CD14-positive monocyte (primary cell): ENCODE measurements around the gene PRTN3. TPM values are rescaled to one million over a fixed set of nuclear protein-coding genes. Genes with fewer than 3 reads are reported as not detected.

ENCODE experiments used
- DNase-seq, 3 donors: peaks; one replicate each; pipeline ENCODE4 v3.0.0-alpha.2; 2011 to 2022
- H2AFZ ChIP-seq: 2 replicates; pipeline ENCODE4 v1.6.0; 2012; ENCODE audit warnings: mild to moderate bottlenecking, low read depth, low read length, inconsistent platforms; ENCODE audit not compliant: insufficient read depth, poor library complexity, severe bottlenecking
- H3K27ac ChIP-seq, 2 donors: 1 replicate in 1 of 2; 2 replicates in 1 of 2; pipeline ENCODE4 v1.5.1; 2012 to 2013; ENCODE audit warnings: low read length in 2 of 2, control low read depth in 1 of 2, inconsistent platforms in 1 of 2, low read depth in 1 of 2, mild to moderate bottlenecking in 1 of 2
- H3K27me3 ChIP-seq, 2 donors: one replicate each; pipeline versions ENCODE4 v1.6.0 to v1.6.1; 2011 to 2013; ENCODE audit warnings: low read length in 2 of 2; ENCODE audit not compliant: control insufficient read depth in 2 of 2, insufficient read depth in 2 of 2
- H3K36me3 ChIP-seq, 2 donors: replicated peaks in 1 of 2; 1 replicate in 1 of 2; 2 replicates in 1 of 2; pipeline versions ENCODE4 v1.5.1 to v1.6.1; 2012 to 2013; ENCODE audit warnings: low read length in 2 of 2, control low read depth in 1 of 2, inconsistent platforms in 1 of 2, mild to moderate bottlenecking in 1 of 2; ENCODE audit not compliant: insufficient read depth in 2 of 2, control insufficient read depth in 1 of 2
- H3K4me1 ChIP-seq, 2 donors: 1 replicate in 1 of 2; 2 replicates in 1 of 2; pipeline versions ENCODE4 v1.5.1 to v1.6.1; 2012 to 2013; ENCODE audit warnings: low read length in 2 of 2, control low read depth in 1 of 2, inconsistent platforms in 1 of 2, mild to moderate bottlenecking in 1 of 2, moderate library complexity in 1 of 2; ENCODE audit not compliant: insufficient read depth in 2 of 2, control insufficient read depth in 1 of 2
- H3K4me2 ChIP-seq: replicated peaks from 2 replicates; pipeline ENCODE3; 2012; ENCODE audit warnings: low read length, moderate library complexity, mild to moderate bottlenecking; ENCODE audit not compliant: poor library complexity, severe bottlenecking; ENCODE audit errors: extremely low read depth
- H3K4me3 ChIP-seq, 3 experiments: fragments of 200-600 bp in 1 of 3; sonication (generic) in 1 of 3; replicated peaks in 1 of 3; 1 replicate in 2 of 3; 2 replicates in 1 of 3; pipeline ENCODE4 v1.5.1; 2011 to 2013; ENCODE audit warnings: low read length in 3 of 3, mild to moderate bottlenecking in 3 of 3, control low read depth in 2 of 3, low read depth in 2 of 3, inconsistent platforms in 1 of 3, moderate library complexity in 1 of 3
- H3K79me2 ChIP-seq: 2 replicates; pipeline ENCODE4 v1.6.0; 2012; ENCODE audit warnings: mild to moderate bottlenecking, control low read depth, inconsistent platforms, low read length, moderate library complexity; ENCODE audit not compliant: insufficient read depth
- H3K9ac ChIP-seq: 2 replicates; pipeline ENCODE4 v1.6.0; 2017; ENCODE audit warnings: low read length, mild to moderate bottlenecking; ENCODE audit not compliant: insufficient read depth, poor library complexity, severe bottlenecking
- H3K9me3 ChIP-seq, 2 donors: replicated peaks in 1 of 2; 1 replicate in 1 of 2; 2 replicates in 1 of 2; pipeline versions ENCODE4 v1.5.1 to v1.6.1; 2012 to 2013; ENCODE audit warnings: low read length in 2 of 2, control low read depth in 1 of 2; ENCODE audit not compliant: control insufficient read depth in 1 of 2, insufficient read depth in 1 of 2
- H4K20me1 ChIP-seq: 2 replicates; pipeline ENCODE4 v1.6.0; 2012; ENCODE audit warnings: mild to moderate bottlenecking, low read length, control low read depth, moderate library complexity; ENCODE audit not compliant: insufficient read depth
- H3K27ac Mint-ChIP-seq, 7 donors: one replicate each; pipeline ENCODE4 v1.8.0; 2020; ENCODE audit warnings: mild to moderate bottlenecking in 7 of 7, mixed read lengths in 7 of 7, moderate library complexity in 6 of 7, inconsistent platforms in 2 of 7
- H3K27me3 Mint-ChIP-seq, 3 donors: one replicate each; pipeline ENCODE4 v1.8.0; 2021 to 2022; ENCODE audit warnings: low read depth in 3 of 3, mild to moderate bottlenecking in 3 of 3, mixed read lengths in 3 of 3, moderate library complexity in 3 of 3, inconsistent platforms in 1 of 3
- H3K36me3 Mint-ChIP-seq, 2 donors: one replicate each; pipeline ENCODE4 v1.8.0; 2020; ENCODE audit warnings: mixed read lengths in 2 of 2, inconsistent platforms in 1 of 2, mild to moderate bottlenecking in 1 of 2
- H3K4me1 Mint-ChIP-seq: one replicate; pipeline ENCODE4 v1.8.0; 2020; ENCODE audit warnings: mild to moderate bottlenecking, mixed read lengths
- H3K4me3 Mint-ChIP-seq, 2 donors: one replicate each; pipeline ENCODE4 v1.8.0; 2020; ENCODE audit warnings: mild to moderate bottlenecking in 2 of 2, mixed read lengths in 2 of 2, moderate library complexity in 1 of 2
- H3K9me3 Mint-ChIP-seq, 7 donors: one replicate each; pipeline ENCODE4 v1.8.0; 2020 to 2022; ENCODE audit warnings: mixed read lengths in 7 of 7, mild to moderate bottlenecking in 6 of 7, moderate library complexity in 6 of 7, inconsistent platforms in 2 of 7
- WGBS: methylation state at CpG from one replicate; pipeline ENCODE4 v1.1.5; 2013; ENCODE audit warnings: missing lambda C conversion rate; ENCODE audit not compliant: insufficient coverage; 5-methylcytosine and 5-hydroxymethylcytosine counted together
- intact Hi-C, 2 donors: fragments of 100-400 bp; cut with micrococcal nuclease; formaldehyde crosslinking; loops; one replicate each; pipeline versions ENCODE4 v1.15.0 to v1.15.1; 2023
- polyA plus RNA-seq, 3 donors: library from polyadenylated mRNA; depleted of rRNA in 1 of 3; unstranded in 2 of 3; stranded (reverse) in 1 of 3; fragments of 300-500 nt in 2 of 3; fragments of >200 nt in 1 of 3; fragmentation: Illumina TruSeq in 2 of 3; gene quantifications; 1 replicate in 2 of 3; 2 replicates in 1 of 3; pipeline ENCODE4 v1.2.3, GENCODE V29; 2012 to 2021
- TF ChIP-seq, protein P1 (sequence below): fragments of 200-600 bp; IDR thresholded peaks from one replicate; pipeline ENCODE4 v1.8.0; 2022; ENCODE audit warnings: antibody characterized with exemption, mild to moderate bottlenecking

Gene PRTN3
- polyA plus RNA-seq, 3 donors = 0.11 TPM; not detected in 2

DNA sequence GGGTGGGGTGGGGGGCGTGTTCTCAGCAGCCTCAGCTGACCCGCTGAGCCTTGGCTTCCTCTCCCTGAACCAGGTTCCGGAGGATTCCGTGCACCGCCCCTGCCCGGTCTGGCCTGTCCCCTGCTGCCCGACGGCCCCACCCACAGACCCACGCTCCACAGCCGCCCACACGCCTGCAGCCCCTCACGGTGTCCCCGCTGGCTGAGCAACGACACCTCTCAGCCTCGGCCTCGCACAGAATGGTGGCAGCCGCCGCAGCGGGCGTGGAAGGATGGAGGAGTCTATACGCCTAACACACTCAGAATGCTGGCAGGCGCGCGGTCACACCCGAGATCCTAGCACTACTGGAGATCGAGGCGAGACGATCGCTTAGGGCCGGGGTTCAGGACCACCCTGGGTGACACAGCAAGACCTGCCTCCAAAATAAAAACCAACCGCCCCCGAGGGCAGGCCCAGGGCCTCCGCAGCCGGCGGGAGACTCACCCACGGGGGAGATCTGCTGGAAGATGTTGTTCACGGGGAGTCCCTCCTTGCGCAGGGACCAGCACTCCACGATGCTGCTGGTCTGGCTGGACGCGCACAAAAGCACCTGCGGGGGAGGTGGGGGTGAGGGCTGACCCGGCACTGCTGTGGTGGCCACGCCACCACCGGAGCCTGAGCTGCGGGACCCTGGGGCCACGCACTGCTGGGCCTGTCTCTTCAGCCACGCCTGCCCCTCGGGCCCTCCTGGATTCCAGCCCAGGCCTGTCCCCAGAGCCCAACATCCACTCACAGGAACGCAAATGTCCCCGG lies 43.8 kb downstream of the PRTN3 start:
- H3K9ac ChIP-seq = no peak overlapping the region
- TF ChIP-seq, protein P1, sequence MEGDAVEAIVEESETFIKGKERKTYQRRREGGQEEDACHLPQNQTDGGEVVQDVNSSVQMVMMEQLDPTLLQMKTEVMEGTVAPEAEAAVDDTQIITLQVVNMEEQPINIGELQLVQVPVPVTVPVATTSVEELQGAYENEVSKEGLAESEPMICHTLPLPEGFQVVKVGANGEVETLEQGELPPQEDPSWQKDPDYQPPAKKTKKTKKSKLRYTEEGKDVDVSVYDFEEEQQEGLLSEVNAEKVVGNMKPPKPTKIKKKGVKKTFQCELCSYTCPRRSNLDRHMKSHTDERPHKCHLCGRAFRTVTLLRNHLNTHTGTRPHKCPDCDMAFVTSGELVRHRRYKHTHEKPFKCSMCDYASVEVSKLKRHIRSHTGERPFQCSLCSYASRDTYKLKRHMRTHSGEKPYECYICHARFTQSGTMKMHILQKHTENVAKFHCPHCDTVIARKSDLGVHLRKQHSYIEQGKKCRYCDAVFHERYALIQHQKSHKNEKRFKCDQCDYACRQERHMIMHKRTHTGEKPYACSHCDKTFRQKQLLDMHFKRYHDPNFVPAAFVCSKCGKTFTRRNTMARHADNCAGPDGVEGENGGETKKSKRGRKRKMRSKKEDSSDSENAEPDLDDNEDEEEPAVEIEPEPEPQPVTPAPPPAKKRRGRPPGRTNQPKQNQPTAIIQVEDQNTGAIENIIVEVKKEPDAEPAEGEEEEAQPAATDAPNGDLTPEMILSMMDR = no peak

DNA sequence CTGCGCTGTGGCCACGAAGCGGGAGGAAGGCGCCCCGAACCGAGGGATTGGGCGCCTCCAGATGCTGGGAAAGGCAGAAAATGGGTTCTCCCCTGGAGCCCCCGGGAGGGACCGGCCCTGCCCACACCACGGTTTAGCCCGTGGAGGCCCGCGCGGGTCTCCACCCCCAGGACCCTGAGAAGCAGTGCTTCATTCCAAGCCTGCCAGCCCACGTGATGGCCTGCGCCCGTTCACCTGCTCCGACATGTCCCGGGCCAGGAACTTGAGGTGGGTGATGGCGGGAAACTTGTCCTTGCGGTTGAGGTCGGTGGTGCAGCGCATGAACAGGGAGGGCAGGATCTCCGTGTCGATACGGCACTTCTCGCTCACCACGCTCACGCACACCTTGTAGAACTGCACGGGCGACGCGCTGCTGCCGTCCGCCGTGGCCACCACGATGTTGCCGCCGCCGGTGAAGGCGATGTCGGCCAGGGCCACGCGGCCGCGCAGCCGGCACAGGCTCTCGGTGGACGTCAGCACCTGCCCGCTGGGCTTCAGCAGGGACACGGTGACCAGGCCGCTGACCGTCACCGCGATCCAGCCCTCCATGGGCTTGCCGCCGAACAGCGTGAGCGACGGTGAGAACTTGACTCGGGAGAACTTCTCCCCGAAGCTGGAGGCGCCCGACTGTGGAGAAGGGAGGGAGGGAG lies 44.9 kb downstream of the PRTN3 start:
- Histone ChIP-seq H3K9ac (no peak overlapping the region), H3K9me3 (no peaks in the 10 kb centered on the region), H3K79me2 (no peaks in the 10 kb centered on the region), H3K4me3 (no peak overlapping the region), H2AFZ (no peak overlapping the region), H3K4me1 (peaks cover 0 to 3% of the 10 kb centered on the region in 2 donors), H3K27me3 (no peaks in the 10 kb centered on the region), H4K20me1 (peaks cover 16% of the 10 kb centered on the region), H3K36me3 (peaks cover 56 to 86% of the 10 kb centered on the region in 2 donors), H3K4me2 (no peak overlapping the region), H3K27ac (no peak overlapping the region)
- DNase-seq = no peak
- 96% methylated on average over 60 of the region's 64 CpGs for WGBS
- H3K4me3 Mint-ChIP-seq = no peak overlapping the region
- peaks cover 57 to 98% of the 10 kb centered on the region in 2 donors for H3K36me3 Mint-ChIP-seq
- peaks cover 8% of the 10 kb centered on the region for H3K4me1 Mint-ChIP-seq
- H3K27me3 Mint-ChIP-seq = no peaks in the 10 kb centered on the region
- no peak overlapping the region for H3K27ac Mint-ChIP-seq
- H3K9me3 Mint-ChIP-seq = peaks cover 0 to 3% (median 0%) of the 10 kb centered on the region in 7 donors
- TF ChIP-seq, protein P1 = no peak
- intact Hi-C loops = no loop called here

More for the DNA sequence above, 43.8 kb downstream of the PRTN3 start:
- H3K36me3 ChIP-seq = peaks cover 52 to 75% of the 10 kb centered on the region in 2 donors
- H3K4me1 ChIP-seq = peaks cover 0 to 3% of the 10 kb centered on the region in 2 donors
- Mint-ChIP-seq H3K36me3 (peaks cover 56 to 94% of the 10 kb centered on the region in 2 donors), H3K9me3 (peaks cover 0 to 3% (median 0%) of the 10 kb centered on the region in 7 donors), H3K4me3 (no peak overlapping the region), H3K27ac (peak overlapping the region in 1 of 7 donors; percentile 30), H3K27me3 (no peaks in the 10 kb centered on the region), H3K4me1 (peaks cover 8% of the 10 kb centered on the region)
- no peak overlapping the region for H3K4me2 ChIP-seq
- no peaks in the 10 kb centered on the region for H3K27me3 ChIP-seq
- no peak overlapping the region for H2AFZ ChIP-seq
- H3K4me3 ChIP-seq = no peak overlapping the region
- H4K20me1 ChIP-seq = peaks cover 16% of the 10 kb centered on the region
- intact Hi-C loops = no loop called here
- no peaks in the 10 kb centered on the region for H3K79me2 ChIP-seq
- 96% methylated on average over 32 of the region's 51 CpGs for WGBS
- no peaks in the 10 kb centered on the region for H3K9me3 ChIP-seq
- DNase-seq = no peak
- H3K27ac ChIP-seq = no peak overlapping the region
